HG03558 (cell line): ENCODE data around the gene CD300C.
"Not testable (repeated sequence)": the region's sequence is repeated elsewhere in the genome, so short reads cannot be mapped to it uniquely, and the experiment has no call there.

Experiments
- ATAC-seq: cut with Tn5 transposase; IDR thresholded peaks from one replicate; pipeline ENCODE4 v1.9.1; 2021; ENCODE audit warnings: moderate number of reproducible peaks; ENCODE audit not compliant: unreplicated experiment; ENCODE audit errors: extremely low read depth

CD300C gene

GRCh38 chr17:74539281-74539820 lies 6.6 kb downstream of the CD300C start:
- ATAC-seq = no peak

- no peak for ATAC-seq
Observed at GRCh38 chr17:74536890-74537289, 9.0 kb downstream of the CD300C start.

GRCh38 chr17:74532115-74532514 lies 13.8 kb downstream of the CD300C start:
- ATAC-seq = no peak

- no peak for ATAC-seq
Observed at GRCh38 chr17:74531231-74531761, 14.6 kb downstream of the CD300C start, which contains the start of gene CD300LB. CD300LB (minus strand) TSS chr17:74531475; CDS start chr17:74531350, 125 bp downstream.

GRCh38 chr17:74530831-74531150 lies 15.1 kb downstream of the CD300C start:
- no peak for ATAC-seq

DNA sequence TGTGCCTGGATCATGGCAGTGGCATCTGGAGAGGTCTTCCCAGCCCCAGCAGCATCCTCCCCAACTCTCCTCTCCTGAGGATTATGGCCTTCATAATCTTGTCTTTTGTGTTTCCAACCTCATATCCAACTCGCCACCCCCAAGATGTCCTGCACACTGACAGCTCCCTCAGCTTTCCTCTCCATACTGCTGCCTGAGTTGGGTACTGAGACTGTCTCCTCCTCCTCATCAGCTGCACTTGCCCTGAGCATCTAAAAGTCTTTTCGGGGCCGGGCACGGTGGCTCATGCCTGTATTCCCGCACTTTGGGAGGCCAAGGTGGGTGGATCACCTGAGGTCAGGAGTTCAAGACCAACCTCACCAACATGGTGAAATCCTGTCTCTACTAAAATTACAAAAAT lies 16.7 kb downstream of the CD300C start:
- no peak for ATAC-seq

- peak; percentile 71 for ATAC-seq
Observed at GRCh38 chr17:74528491-74529199, 17.3 kb downstream of the CD300C start.

GRCh38 chr17:74527756-74528155 lies 18.2 kb downstream of the CD300C start:
- no peak for ATAC-seq

GRCh38 chr17:74527081-74527480 lies 18.8 kb downstream of the CD300C start:
- no peak for ATAC-seq

- ATAC-seq = no peak
Observed at GRCh38 chr17:74526681-74527080, 19.2 kb downstream of the CD300C start.

DNA sequence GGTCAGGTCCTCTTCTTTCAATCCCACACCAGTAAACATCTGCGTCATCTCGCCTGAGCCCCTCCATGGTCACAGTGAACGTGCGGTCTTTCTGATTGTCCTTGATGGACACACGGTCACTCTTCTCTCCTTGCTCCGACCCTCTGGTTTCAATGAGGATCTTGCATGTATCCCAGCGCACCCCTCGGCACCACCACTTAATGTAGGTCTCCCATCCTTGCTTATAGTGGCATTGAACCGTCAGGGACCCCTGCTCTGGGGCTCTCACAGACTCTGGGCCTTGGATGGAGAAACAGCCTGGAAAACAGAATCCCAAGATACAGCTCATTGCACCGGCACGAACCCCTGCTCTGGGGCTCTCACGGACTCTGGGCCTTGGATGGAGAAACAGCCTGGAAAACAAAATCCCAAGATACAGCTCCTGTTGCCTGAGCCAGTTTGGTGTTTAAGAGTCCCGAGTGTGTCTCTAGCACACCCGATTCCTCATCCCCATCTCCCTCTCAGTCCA lies 20.1 kb downstream of the CD300C start:
- ATAC-seq = no peak

GRCh38 chr17:74525465-74525725 lies 20.5 kb downstream of the CD300C start:
- ATAC-seq = no peak

DNA sequence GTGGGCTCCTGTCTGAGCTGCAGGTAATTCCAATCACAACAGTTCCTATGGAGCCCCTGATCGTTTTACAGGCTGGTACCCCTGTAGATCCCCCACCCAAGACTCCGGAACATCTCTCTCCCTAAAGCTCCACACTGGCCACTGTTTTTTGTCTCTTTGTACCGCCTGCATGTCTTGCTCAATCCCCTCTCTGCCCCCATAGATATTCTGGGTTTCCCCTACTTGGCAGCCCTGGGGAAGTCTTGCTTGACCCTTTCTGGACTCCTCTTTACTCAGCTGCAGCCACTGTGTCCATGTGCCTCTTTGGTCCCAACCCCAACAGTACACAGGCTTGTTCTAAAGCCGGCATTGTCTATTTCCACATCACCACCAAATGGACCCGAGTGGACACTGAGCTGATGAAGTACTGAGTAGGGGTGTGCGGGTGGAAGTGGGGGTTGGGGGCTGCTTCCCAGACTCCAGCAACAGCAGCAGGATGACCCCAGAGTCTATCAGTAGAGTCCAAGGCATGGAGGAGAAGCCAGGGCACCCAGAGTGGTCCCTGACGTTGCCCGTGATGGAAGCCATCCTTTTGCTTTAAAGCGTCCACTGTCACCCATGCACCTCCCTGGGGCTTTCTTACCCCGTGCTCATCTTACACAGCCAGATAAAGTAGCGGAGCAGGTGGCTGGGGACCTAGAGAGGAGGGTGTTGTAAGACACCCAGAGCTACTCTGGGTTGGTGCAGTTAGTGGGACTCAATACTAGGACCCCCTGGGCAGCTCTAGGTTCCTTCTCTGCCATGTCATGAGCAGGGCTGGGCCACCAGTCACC lies 21.1 kb downstream of the CD300C start:
- no peak for ATAC-seq

- no peak for ATAC-seq
Observed at GRCh38 chr17:74523308-74523707, 22.6 kb downstream of the CD300C start.

DNA sequence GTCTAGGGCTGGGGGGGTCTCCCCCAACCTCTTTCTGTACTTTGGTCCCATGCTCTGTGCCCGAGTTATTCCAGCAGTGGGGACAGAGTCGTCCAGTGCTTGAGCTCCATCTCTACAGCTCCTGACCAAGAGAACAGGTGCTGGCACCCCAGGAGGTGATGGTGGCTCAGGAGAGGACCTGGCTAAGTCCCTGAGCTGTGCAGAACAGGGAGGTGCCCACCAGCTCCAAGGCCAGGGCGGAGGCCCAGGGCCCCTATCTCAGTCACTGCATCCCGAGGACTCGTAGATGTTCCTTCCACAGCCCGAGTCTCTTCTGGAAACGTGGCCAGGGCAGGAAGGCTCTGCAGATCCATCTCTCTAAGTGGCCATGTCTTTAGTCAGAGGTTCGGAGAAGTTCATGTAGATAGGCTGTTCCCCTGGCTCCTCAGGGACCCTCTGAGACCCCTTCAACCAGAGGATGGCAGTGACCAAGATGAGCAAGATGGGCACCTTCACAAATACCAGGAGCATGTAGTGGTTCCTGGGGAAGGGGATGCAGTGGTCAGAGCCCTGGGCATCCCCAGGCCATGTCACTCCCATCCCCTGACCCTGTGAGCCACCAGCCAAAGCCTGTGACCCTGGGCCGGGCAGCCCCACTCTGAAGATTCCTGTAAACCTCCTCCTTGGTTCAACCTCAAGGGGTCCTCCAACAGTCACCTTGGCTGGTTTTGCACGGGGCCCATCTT lies 23.4 kb downstream of the CD300C start:
- no peak for ATAC-seq

- no peak for ATAC-seq
Observed at GRCh38 chr17:74521701-74522201, 24.2 kb downstream of the CD300C start.

- ATAC-seq = no peak
Observed at GRCh38 chr17:74520790-74521480, 25.0 kb downstream of the CD300C start.

DNA sequence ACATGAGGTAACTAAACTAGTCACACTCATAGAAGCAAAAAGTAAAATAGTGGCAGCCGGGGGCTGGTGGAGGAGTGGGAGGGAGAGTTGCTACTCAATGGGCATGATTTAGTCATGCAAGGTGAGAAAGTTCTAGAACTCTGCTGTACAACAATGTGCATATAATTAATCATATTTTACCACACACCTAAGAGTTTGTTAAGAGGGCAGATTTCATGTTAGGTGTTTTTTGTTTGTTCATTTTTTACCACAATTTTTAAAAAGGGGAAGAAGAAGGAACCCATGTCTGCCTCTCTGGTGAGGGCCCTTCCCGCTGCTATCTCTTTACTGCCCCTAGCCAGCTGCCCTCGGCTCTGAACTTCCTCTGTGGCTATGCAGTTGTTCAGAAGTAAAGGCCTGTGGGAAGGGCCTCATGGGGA lies 25.9 kb downstream of the CD300C start:
- no peak for ATAC-seq

GRCh38 chr17:74518413-74518981 lies 27.4 kb downstream of the CD300C start:
- not testable (repeated sequence) for ATAC-seq
